GM10248 (cell line): Measurements from ENCODE around the gene GREB1.

Source experiments
- CTCF ChIA-PET: fragments of 300-600 bp; sonication (Branson Sonifier 250); formaldehyde crosslinking; extraction: SDS; loops from one replicate; lab custom pipeline; 2021; ENCODE audit warnings: antibody characterized with exemption; lab: Yijun Ruan, JAX
- POLR2A ChIA-PET: fragments of 350-650 bp; sonication (Branson Sonifier 250); formaldehyde crosslinking; extraction: SDS; loops from one replicate; lab custom pipeline; 2020; ENCODE audit warnings: antibody characterized with exemption; lab: Yijun Ruan, JAX
- DNase-seq: peaks from one replicate; pipeline ENCODE4 v3.0.0; 2012; ENCODE audit errors: extremely low spot score
- CTCF ChIP-seq: IDR thresholded peaks from 2 replicates; pipeline ENCODE4 v1.5.1; 2012; ENCODE audit warnings: mild to moderate bottlenecking, low read depth; ENCODE audit errors: extremely low read depth, missing control alignments, control extremely low read depth

The GREB1 gene

DNA sequence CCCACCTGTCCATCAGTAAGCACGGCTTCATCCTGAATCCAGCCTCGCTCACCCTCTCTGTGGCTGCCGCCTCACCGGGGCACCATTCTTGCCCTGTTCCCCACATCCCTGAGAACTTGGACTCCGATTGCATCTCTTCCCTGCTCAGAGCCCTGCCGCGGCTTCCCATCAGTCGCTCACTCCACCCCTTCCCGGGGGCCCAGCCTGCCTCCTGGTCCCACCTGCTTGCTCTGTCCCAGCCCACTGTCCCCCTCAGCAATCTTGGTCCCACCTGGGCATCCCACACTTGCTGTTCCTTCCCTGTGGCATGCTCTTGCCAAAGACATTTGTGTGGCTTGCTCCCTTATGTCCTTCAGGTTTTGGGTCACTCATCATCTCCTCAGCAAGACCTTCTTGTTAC lies 56.3 kb downstream of the GREB1 start:
- ChIA-PET POLR2A (no interaction called here), CTCF (interaction anchor here (1.9 kb wide), 2 partner anchors 9 to 113 kb away, joined by 4 to 7 read pairs; no protein-coding TSS in a partner anchor)
- no peak for TF ChIP-seq CTCF
- no peak for DNase-seq

DNA sequence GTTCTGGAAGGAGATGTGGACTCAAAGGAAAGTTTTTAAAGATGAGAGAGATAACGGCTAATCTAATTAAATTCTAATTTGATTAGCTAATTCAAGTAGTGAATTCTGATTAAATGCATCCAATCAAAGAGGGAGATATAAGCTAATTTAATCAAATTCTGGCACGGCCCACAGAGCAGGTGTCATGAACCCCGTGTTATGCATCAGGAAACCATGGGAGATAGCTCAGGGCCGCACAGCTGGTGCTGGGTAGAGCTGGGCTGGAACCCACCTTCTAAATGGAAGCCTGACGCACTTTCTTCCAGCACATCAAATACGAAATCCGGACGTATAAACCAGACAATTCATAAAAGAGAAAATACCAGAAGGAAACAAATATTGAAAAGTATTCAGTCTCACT lies 57.2 kb downstream of the GREB1 start:
- no peak for TF ChIP-seq CTCF
- CTCF ChIA-PET = interaction anchor here (0.8 to 4.5 kb wide), 5 partner anchors 8 to 759 kb away, joined by 3 to 27 read pairs (median 4); no protein-coding TSS in a partner anchor
- POLR2A ChIA-PET = no interaction called here
- no peak for DNase-seq

- ChIA-PET POLR2A (no interaction called here), CTCF (interaction anchor here (1.3 to 4.5 kb wide), 3 partner anchors 10 to 115 kb away, joined by 5 to 27 read pairs (median 8); no protein-coding TSS in a partner anchor)
- DNase-seq = no peak
- no peak for TF ChIP-seq CTCF
These were observed 59.1 kb downstream of the GREB1 start for GRCh38 chr2:11592671-11593574.

GRCh38 chr2:11596801-11597200 lies 63.0 kb downstream of the GREB1 start:
- no peak for TF ChIP-seq CTCF
- POLR2A ChIA-PET = no interaction called here
- CTCF ChIA-PET = interaction anchor here (1.3 kb wide), 1 partner anchor 12 kb away, joined by 5 read pairs; no protein-coding TSS in a partner anchor

DNA sequence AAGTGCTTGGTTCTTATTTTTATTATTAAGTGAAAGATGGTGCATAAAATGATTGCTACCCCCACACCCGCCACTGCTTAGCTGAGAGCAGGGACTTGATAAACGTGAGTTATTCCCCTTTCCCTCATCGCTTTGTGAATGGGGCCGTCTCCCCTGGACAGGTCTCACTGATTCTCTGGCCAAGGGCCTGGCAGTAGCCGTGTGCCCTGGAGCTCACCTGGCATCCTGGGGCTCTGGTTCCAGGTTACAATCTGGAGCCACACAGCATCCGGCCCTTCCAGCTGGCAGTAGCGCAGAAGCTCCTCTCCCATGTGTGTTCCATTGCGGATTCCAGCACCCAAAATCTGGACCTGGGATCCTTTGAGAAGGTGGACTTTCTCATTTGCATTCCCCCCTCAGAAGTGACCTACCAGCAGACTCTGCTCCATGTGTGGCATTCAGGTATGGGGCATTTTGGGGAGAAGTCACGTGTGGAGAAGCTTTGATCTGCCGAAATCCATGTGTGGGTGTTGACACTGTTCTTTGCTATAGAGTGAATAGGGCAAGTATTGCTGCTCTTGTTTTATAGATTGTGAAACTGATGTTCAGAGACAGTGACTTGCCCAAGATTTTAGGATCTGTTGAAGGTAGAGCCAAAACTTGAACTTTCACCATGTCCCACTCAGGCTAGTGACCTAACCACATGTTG lies 63.8 kb downstream of the GREB1 start:
- no peak for DNase-seq
- ChIA-PET POLR2A (no interaction called here), CTCF (interaction anchor here (1.3 to 2.6 kb wide), 4 partner anchors 7 to 187 kb away, joined by 3 to 11 read pairs (median 6); no protein-coding TSS in a partner anchor)
- TF ChIP-seq CTCF = no peak

More at GRCh38 chr2:11596801-11597200, 63.0 kb downstream of the GREB1 start:
- DNase-seq = no peak

DNA sequence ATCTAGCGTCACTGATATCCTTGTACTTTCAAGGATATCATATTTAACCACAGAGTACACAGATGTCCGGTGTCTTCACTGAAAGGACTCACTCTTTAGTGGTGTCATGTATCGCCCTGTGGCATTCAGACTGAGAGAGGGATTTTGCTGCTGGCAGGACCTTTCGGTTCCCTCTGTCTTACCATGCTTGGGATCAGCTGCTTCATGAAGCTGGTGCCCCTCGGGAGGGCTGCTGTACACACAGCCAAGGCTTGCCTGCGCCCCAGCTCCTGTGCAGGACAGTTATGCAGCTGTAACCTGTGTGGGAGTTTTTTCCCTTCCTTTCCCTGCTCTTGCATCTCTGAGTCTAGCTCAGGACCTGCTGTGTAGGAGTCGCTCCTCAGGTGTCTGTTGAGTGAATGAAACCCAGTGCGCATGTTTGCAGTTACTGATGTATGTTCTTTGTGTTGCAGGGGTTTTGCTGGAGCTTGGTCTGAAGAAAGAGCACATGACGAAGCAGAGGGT lies 64.4 kb downstream of the GREB1 start:
- no peak for DNase-seq
- POLR2A ChIA-PET = no interaction called here
- TF ChIP-seq CTCF = no peak
- CTCF ChIA-PET = interaction anchor here (1.3 to 2.6 kb wide), 5 partner anchors 8 to 186 kb away, joined by 3 to 11 read pairs (median 7); no protein-coding TSS in a partner anchor
